K562 (cell line): ENCODE data around the gene HCN1. TPM values are rescaled to one million over a fixed set of nuclear protein-coding genes. Genes with fewer than 3 reads are reported as not detected.

Source experiments
- ATAC-seq: fragments of 200-7000 bp; cut with Tn5 transposase; 3 replicates; pipeline ENCODE4 v1.9.1; 2020; ENCODE audit warnings: moderate library complexity
- BruUV-seq: library from RNA; stranded (reverse); fragments of 400-500 nt; replicated peaks from 2 replicates; lab custom pipeline; 2021; lab: Mats Ljungman, UMichigan
- CTCF ChIA-PET: fragments of 300-600 bp; formaldehyde crosslinking; extraction: SDS; loops from one replicate; lab custom pipeline; 2021; ENCODE audit warnings: low intra/inter-chr PET ratio; lab: Yijun Ruan, JAX
- POLR2A ChIA-PET: fragments of 300-600, 350-650 bp; sonication (Branson Sonifier 250); formaldehyde crosslinking; extraction: SDS; loops from one replicate; lab custom pipeline; 2021; ENCODE audit warnings: antibody characterized with exemption, inconsistent platforms; lab: Yijun Ruan, JAX
- DNase-seq, 4 experiments: peaks; one replicate each; pipeline versions ENCODE4 v3.0.0 to v3.0.0-alpha.2; 2011 to 2018; ENCODE audit warnings: low spot score in 3 of 4, mixed read lengths in 3 of 4; ENCODE audit errors: extremely low read depth in 1 of 4
- FAIRE-seq: peaks from 2 replicates; lab custom pipeline; 2011; peaks lifted over from hg19 to GRCh38; lab: Jason Lieb, UNC
- H2AFZ ChIP-seq: 2 replicates; pipeline ENCODE4 v1.6.0; 2011; ENCODE audit warnings: low read depth, low read length, control low read depth, inconsistent platforms
- H3K27ac ChIP-seq: fragments of 200-600 bp; 3 replicates; pipeline ENCODE4 v1.8.0; 2011; ENCODE audit warnings: low read depth, mild to moderate bottlenecking, control low read depth, inconsistent platforms, low read length, moderate library complexity, mixed read lengths; ENCODE audit errors: extremely low read depth
- H3K27me3 ChIP-seq, 2 experiments: fragments of 300-600 bp in 1 of 2; 2 replicates in 1 of 2; 3 replicates in 1 of 2; pipeline versions ENCODE4 v1.6.0 to v1.8.0; 2011; ENCODE audit warnings: inconsistent platforms in 2 of 2, low read length in 2 of 2, mild to moderate bottlenecking in 1 of 2, mixed read lengths in 1 of 2, moderate library complexity in 1 of 2; ENCODE audit not compliant: control insufficient read depth in 2 of 2, insufficient read depth in 2 of 2
- H3K36me3 ChIP-seq: fragments of 300-600 bp; 3 replicates; pipeline ENCODE4 v1.8.0; 2011; ENCODE audit warnings: mild to moderate bottlenecking, low read length, inconsistent platforms; ENCODE audit not compliant: control insufficient read depth, insufficient read depth
- H3K4me1 ChIP-seq, 2 experiments: fragments of 200-600 bp in 1 of 2; replicated peaks in 1 of 2; 2 replicates in 1 of 2; 3 replicates in 1 of 2; pipeline versions ENCODE4 v1.5.1 to v1.8.0; 2011; ENCODE audit warnings: inconsistent platforms in 2 of 2, low read length in 2 of 2, mild to moderate bottlenecking in 1 of 2, mixed read lengths in 1 of 2, moderate library complexity in 1 of 2; ENCODE audit not compliant: control insufficient read depth in 2 of 2, insufficient read depth in 2 of 2
- H3K4me2 ChIP-seq: 2 replicates; pipeline ENCODE4 v1.6.1; 2011; ENCODE audit warnings: low read length, control low read depth, inconsistent platforms, mixed read lengths; ENCODE audit not compliant: insufficient read depth
- H3K4me3 ChIP-seq: fragments of 200-600 bp; sonication (generic), shearing (Covaris generic); 2 replicates; pipeline ENCODE4 v1.5.1; 2016; ENCODE audit warnings: control low read depth, inconsistent platforms
- H3K79me2 ChIP-seq: fragments of 200-600 bp; 3 replicates; pipeline ENCODE4 v1.8.0; 2011; ENCODE audit warnings: low read length, inconsistent platforms; ENCODE audit not compliant: control insufficient read depth, insufficient read depth
- H3K9ac ChIP-seq, 2 experiments: 2 replicates each; pipeline versions ENCODE4 v1.6.0 to v1.6.1; 2011; ENCODE audit warnings: low read depth in 2 of 2, low read length in 2 of 2, control low read depth in 1 of 2, inconsistent platforms in 1 of 2, mild to moderate bottlenecking in 1 of 2, mixed read lengths in 1 of 2; ENCODE audit not compliant: insufficient read depth in 1 of 2
- H3K9me1 ChIP-seq: one replicate; pipeline ENCODE4 v1.6.0; 2011; ENCODE audit warnings: inconsistent platforms, mild to moderate bottlenecking, low read length, moderate library complexity; ENCODE audit not compliant: control insufficient read depth, insufficient read depth
- H3K9me3 ChIP-seq: replicated peaks from 2 replicates; pipeline ENCODE4 v1.5.1; 2011; ENCODE audit warnings: low read depth, low read length, inconsistent platforms; ENCODE audit not compliant: control insufficient read depth, insufficient read depth
- H4K20me1 ChIP-seq: replicated peaks from 2 replicates; pipeline ENCODE4 v1.6.1; 2011; ENCODE audit warnings: low read length, inconsistent platforms, mixed read lengths; ENCODE audit not compliant: control insufficient read depth, insufficient read depth
- CBX1 ChIP-seq: sonication (generic); IDR thresholded peaks from 2 replicates; pipeline ENCODE4 v1.6.1; 2016; ENCODE audit warnings: antibody characterized with exemption, low read depth, mild to moderate bottlenecking
- CHD2 ChIP-seq: IDR thresholded peaks from 2 replicates; pipeline ENCODE4 v1.6.1; 2011; ENCODE audit warnings: low read depth, low read length
- GABPB2 ChIP-seq: fragments of 250-450 bp; sonication (Bioruptor Pico); conservative IDR thresholded peaks from 2 replicates; pipeline ENCODE4 v1.5.1; 2021; ENCODE audit warnings: mild to moderate bottlenecking
- HDAC1 ChIP-seq, 2 experiments: fragments of 450-650 bp; IDR thresholded peaks; 2 replicates each; pipeline ENCODE4 v1.6.1; 2016 to 2017; ENCODE audit warnings: inconsistent platforms in 1 of 2, mild to moderate bottlenecking in 1 of 2, moderate library complexity in 1 of 2
- HEY1 ChIP-seq: fragments of 250-450 bp; sonication (Bioruptor Pico); IDR thresholded peaks from 2 replicates; pipeline ENCODE4 v1.5.0; 2020; ENCODE audit warnings: mild to moderate bottlenecking, moderate library complexity, borderline replicate concordance
- HNRNPUL1 ChIP-seq: fragments of 200-400 bp; formaldehyde crosslinking; IDR thresholded peaks from 2 replicates; pipeline ENCODE4 v1.6.1; 2017; ENCODE audit warnings: low read length
- PTBP1 ChIP-seq: fragments of 200-400 bp; formaldehyde crosslinking; IDR thresholded peaks from 2 replicates; pipeline ENCODE4 v1.6.1; 2017; ENCODE audit warnings: low read depth, low read length
- RBM15 ChIP-seq: fragments of 200-400 bp; formaldehyde crosslinking; IDR thresholded peaks from 2 replicates; pipeline ENCODE4 v1.6.1; 2018; ENCODE audit warnings: mild to moderate bottlenecking, low read length, moderate library complexity; ENCODE audit not compliant: insufficient read depth
- SMAD3 ChIP-seq: fragments of 450-650 bp; formaldehyde crosslinking; conservative IDR thresholded peaks from 2 replicates; pipeline ENCODE4 v1.4.0; 2020; ENCODE audit warnings: mild to moderate bottlenecking
- XRCC4 ChIP-seq: IDR thresholded peaks from one replicate; pipeline ENCODE4 v1.6.1; 2011; ENCODE audit not compliant: insufficient read depth, insufficient read length; ENCODE audit errors: extremely low read depth
- ZBTB8A ChIP-seq: fragments of 450-650 bp; IDR thresholded peaks from 2 replicates; pipeline ENCODE4 v1.6.1; 2018; ENCODE audit warnings: mild to moderate bottlenecking, moderate library complexity; ENCODE audit not compliant: partially characterized antibody
- ZNF384 ChIP-seq: IDR thresholded peaks from 2 replicates; pipeline ENCODE4 v1.6.1; 2012; ENCODE audit warnings: low read depth, low read length, improper control_type of control experiment
- ZNF444 ChIP-seq: fragments of 250-450 bp; sonication (Bioruptor Pico); IDR thresholded peaks from 2 replicates; pipeline ENCODE4 v1.4.0; 2020; ENCODE audit warnings: mild to moderate bottlenecking, moderate library complexity
- ZNF551 ChIP-seq: fragments of 250-450 bp; sonication (Bioruptor Pico); IDR thresholded peaks from 2 replicates; pipeline ENCODE4 v1.5.0; 2021; ENCODE audit warnings: mild to moderate bottlenecking, moderate library complexity
- WGBS: fragments of 100-300 bp; shearing (Covaris generic); methylation state at CpG from one replicate; pipeline ENCODE4 v1.1.6; 2016; ENCODE audit warnings: low coverage, mixed read lengths; ENCODE audit not compliant: insufficient coverage; ENCODE audit errors: missing lambda C conversion rate; 5-methylcytosine and 5-hydroxymethylcytosine counted together
- in situ Hi-C: fragments of 300-500 bp; cut with MboI; formaldehyde crosslinking; loops from 4 replicates; pipeline ENCODE4 v1.15.0; 2018; ENCODE audit warnings: inconsistent platforms, mixed read lengths
- intact Hi-C: fragments of 100-400 bp; cut with micrococcal nuclease; formaldehyde crosslinking; loops from 2 replicates; pipeline ENCODE4 v1.14.2; 2022
- polyA plus RNA-seq, 8 experiments: library from polyadenylated mRNA; depleted of rRNA in 4 of 8; stranded (reverse) in 5 of 8; unstranded in 3 of 8; fragments of >200 nt; fragmentation: Nextera tagmentation in 2 of 8; fragmentation: Illumina TruSeq in 1 of 8; extraction: Ambion mirVana in 2 of 8; extraction: Trizol in 1 of 8; gene quantifications; 2 replicates each; pipeline versions ENCODE4 v1.2.1 to v1.2.3, GENCODE V29; 2011 to 2014; ENCODE audit warnings: inconsistent platforms in 1 of 8, missing spikeins in 1 of 8
- total RNA-seq, 7 experiments: library from RNA; depleted of rRNA in 6 of 7; stranded (reverse); fragments of >200 nt in 6 of 7; fragmentation: Illumina TruSeq in 2 of 7; extraction: Trizol in 2 of 7; gene quantifications; 2 replicates each; pipeline versions ENCODE4 v1.2.1 to v1.2.3, GENCODE V29; 2011 to 2021; ENCODE audit warnings: low replicate concordance in 1 of 7
- TF ChIP-seq, protein P1 (sequence below): fragments of 450-650 bp; IDR thresholded peaks from 2 replicates; pipeline ENCODE4 v1.6.1; 2016
- TF ChIP-seq, protein P2 (sequence below): fragments of 200-800 bp; sonication (Bioruptor generic); IDR thresholded peaks from 2 replicates; pipeline ENCODE4 v1.6.1; 2017; ENCODE audit warnings: missing genetic modification characterization, missing compliant biosample characterization

The HCN1 gene
- total and polyA plus RNA-seq, 9 of the 15 experiments (the other 6 are each of a cell fraction or from before 2014, with no cell fraction given) = not detected

DNA sequence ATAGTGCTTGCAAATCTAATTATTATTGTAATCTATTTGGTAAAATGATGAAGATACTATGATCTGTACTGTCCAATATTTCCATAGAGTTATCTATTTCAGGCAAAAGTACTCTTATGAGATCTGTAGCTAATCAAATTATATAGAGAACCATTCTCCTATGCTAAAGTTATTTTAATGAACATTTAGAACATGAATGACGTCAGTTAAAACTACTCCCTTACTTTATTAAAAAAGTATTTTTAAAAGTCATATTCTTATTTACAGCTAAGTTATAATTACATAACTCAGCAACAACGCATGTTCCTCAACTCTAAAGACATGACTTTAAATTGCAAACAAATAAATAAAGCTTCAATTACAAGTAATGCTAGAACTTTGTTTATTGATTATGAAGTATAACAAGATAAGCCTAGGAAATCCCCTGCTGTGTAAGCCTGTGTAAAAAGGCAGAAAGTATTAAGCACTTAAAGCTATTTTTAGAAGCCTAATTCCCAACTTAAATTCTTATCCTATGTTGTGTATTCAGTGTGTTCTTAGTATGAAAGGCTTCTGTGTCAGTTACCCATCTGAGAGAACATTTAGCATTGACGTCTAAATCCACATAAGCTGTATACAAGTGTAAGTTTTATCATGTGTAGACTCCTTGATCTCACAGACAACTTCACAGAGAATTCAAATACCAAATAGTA, 285.7 kb downstream of the HCN1 start:
- intact Hi-C loops (no loop called here), in situ Hi-C loops (no loop called here)
- no peak overlapping the region for H3K27ac ChIP-seq
- no TSS peak for BruUV-seq
- no peak for ATAC-seq
- H3K36me3 ChIP-seq = no peaks in the 10 kb centered on the region
- H3K4me2 ChIP-seq = no peak overlapping the region
- H3K4me3 ChIP-seq = no peak overlapping the region
- no peak for DNase-seq
- no peaks in the 10 kb centered on the region for H3K4me1 ChIP-seq
- no peaks in the 10 kb centered on the region for H3K9me1 ChIP-seq
- H3K9ac ChIP-seq = no peak overlapping the region
- no peak for FAIRE-seq
- TF ChIP-seq CBX1 = no peak
- TF ChIP-seq XRCC4 = no peak
- TF ChIP-seq RBM15 = no peak
- no peak for TF ChIP-seq CHD2
- ChIA-PET POLR2A (no interaction called here), CTCF (no interaction called here)
- no peaks in the 10 kb centered on the region for H3K79me2 ChIP-seq
- 0% methylated on average over 3 of the region's 3 CpGs for WGBS
- H3K9me3 ChIP-seq = no peaks in the 10 kb centered on the region; the same call in 1 of the 2 replicates
- H4K20me1 ChIP-seq = no peaks in the 10 kb centered on the region
- H2AFZ ChIP-seq = no peak overlapping the region
- H3K27me3 ChIP-seq = no peaks in the 10 kb centered on the region

DNA sequence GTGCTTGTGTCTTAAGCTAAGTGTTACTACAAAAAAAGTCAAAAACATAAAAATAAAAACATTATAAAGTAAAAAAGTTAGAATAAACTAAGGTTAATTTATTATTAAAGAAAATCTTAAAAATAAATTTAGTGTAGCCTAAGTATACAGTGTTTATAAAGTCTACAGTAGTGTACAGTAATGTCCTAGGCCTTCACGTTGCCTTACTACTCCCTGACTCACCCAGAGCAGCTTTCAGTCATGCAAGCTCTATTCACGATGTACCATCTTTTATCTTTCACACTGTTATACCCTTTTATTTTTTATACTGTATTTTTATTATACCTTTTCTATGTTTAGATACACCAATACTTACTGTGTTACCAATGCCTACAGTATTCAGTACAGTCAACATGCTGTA, 288.1 kb downstream of the HCN1 start:
- Histone ChIP-seq H2AFZ (no peak overlapping the region), H3K4me1 (no peaks in the 10 kb centered on the region), H3K9me3 (no peaks in the 10 kb centered on the region; the same call in 1 of the 2 replicates), H3K4me3 (no peak overlapping the region), H3K9ac (no peak overlapping the region), H3K36me3 (no peaks in the 10 kb centered on the region), H3K27me3 (no peaks in the 10 kb centered on the region), H4K20me1 (no peaks in the 10 kb centered on the region), H3K4me2 (no peak overlapping the region), H3K27ac (no peak overlapping the region), H3K9me1 (no peaks in the 10 kb centered on the region), H3K79me2 (no peaks in the 10 kb centered on the region)
- FAIRE-seq (no peak), DNase-seq (no peak), ATAC-seq (no peak)
- no TSS peak for BruUV-seq
- in situ Hi-C loops (no loop called here), intact Hi-C loops (no loop called here)
- CTCF ChIA-PET = no interaction called here
- POLR2A ChIA-PET = no interaction called here
- 2% methylated on average over 2 of the region's 2 CpGs for whole genome bisulfite sequencing
- TF ChIP-seq HDAC1 (IDR thresholded peaks at IDR 0.05) = no peak
- no peak for TF ChIP-seq HNRNPUL1
- TF ChIP-seq ZNF384 = no peak
- no peak for TF ChIP-seq ZNF444 (CRISPR knock-in tag)
- no peak for TF ChIP-seq ZBTB8A
- TF ChIP-seq HEY1 (CRISPR knock-in tag) = no peak
- TF ChIP-seq, protein P1, sequence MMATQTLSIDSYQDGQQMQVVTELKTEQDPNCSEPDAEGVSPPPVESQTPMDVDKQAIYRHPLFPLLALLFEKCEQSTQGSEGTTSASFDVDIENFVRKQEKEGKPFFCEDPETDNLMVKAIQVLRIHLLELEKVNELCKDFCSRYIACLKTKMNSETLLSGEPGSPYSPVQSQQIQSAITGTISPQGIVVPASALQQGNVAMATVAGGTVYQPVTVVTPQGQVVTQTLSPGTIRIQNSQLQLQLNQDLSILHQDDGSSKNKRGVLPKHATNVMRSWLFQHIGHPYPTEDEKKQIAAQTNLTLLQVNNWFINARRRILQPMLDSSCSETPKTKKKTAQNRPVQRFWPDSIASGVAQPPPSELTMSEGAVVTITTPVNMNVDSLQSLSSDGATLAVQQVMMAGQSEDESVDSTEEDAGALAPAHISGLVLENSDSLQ = no peak
- TF ChIP-seq GABPB2 (CRISPR knock-in tag) = no peak
- no peak for TF ChIP-seq PTBP1
- TF ChIP-seq, protein P2, sequence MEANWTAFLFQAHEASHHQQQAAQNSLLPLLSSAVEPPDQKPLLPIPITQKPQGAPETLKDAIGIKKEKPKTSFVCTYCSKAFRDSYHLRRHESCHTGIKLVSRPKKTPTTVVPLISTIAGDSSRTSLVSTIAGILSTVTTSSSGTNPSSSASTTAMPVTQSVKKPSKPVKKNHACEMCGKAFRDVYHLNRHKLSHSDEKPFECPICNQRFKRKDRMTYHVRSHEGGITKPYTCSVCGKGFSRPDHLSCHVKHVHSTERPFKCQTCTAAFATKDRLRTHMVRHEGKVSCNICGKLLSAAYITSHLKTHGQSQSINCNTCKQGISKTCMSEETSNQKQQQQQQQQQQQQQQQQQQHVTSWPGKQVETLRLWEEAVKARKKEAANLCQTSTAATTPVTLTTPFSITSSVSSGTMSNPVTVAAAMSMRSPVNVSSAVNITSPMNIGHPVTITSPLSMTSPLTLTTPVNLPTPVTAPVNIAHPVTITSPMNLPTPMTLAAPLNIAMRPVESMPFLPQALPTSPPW (CRISPR knock-in tag) = no peak
- TF ChIP-seq SMAD3 (CRISPR knock-in tag) = no peak
- no peak for TF ChIP-seq ZNF551
